Kidney epithelial cell (primary cell): ENCODE measurements around the gene ETNK1. TPM values are rescaled to one million over a fixed set of nuclear protein-coding genes. Genes with fewer than 3 reads are reported as not detected.
A peak's percentile ranks its signal among the peaks of the same experiment; 100 is the strongest.

Experiments
- DNase-seq: peaks from one replicate; pipeline ENCODE4 v3.0.0-alpha.2; 2010; ENCODE audit warnings: low read depth
- H3K27me3 ChIP-seq: 2 replicates; pipeline ENCODE4 v1.6.0; 2011; ENCODE audit warnings: low read length; ENCODE audit not compliant: control insufficient read depth, insufficient read depth
- H3K36me3 ChIP-seq: 2 replicates; pipeline ENCODE4 v1.5.1; 2011; ENCODE audit warnings: low read length; ENCODE audit not compliant: control insufficient read depth, insufficient read depth
- H3K4me3 ChIP-seq: 2 replicates; pipeline ENCODE4 v1.5.1; 2011; ENCODE audit warnings: low read depth, mild to moderate bottlenecking, control low read depth, low read length
- total RNA-seq: library from RNA; depleted of rRNA; stranded (reverse); fragments of >200 nt; gene quantifications from 2 replicates; pipeline ENCODE4 v1.2.3, GENCODE V29; 2015
- TF ChIP-seq, protein P1 (sequence below): IDR thresholded peaks from 2 replicates; pipeline ENCODE4 v1.5.1; 2011; ENCODE audit warnings: mild to moderate bottlenecking, moderate library complexity, low read length, control low read depth, inconsistent platforms; ENCODE audit not compliant: insufficient read depth, poor library complexity, severe bottlenecking

Gene ETNK1
- total RNA-seq, 1 donor from 2014 or later = 27.4 TPM

DNA sequence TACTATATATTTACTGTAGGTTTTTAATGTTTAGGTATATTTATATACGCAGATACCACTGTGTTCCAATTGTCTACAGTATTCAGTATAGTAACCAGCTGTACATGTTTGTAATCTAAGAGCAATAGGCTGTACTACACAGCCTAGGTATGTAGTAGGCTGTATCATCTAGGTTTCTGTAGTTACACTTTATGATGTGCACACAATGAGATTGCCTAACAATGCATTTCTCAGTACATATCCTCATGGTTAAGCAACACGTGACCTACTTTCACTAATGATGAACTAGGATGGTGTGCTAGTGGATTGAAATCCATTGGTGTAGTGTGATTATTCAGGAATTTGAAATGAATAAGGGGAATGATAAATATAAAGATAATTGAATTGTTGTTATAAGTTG is 77.7 kb downstream of the ETNK1 start:
- no peak for DNase-seq
- TF ChIP-seq, protein P1, sequence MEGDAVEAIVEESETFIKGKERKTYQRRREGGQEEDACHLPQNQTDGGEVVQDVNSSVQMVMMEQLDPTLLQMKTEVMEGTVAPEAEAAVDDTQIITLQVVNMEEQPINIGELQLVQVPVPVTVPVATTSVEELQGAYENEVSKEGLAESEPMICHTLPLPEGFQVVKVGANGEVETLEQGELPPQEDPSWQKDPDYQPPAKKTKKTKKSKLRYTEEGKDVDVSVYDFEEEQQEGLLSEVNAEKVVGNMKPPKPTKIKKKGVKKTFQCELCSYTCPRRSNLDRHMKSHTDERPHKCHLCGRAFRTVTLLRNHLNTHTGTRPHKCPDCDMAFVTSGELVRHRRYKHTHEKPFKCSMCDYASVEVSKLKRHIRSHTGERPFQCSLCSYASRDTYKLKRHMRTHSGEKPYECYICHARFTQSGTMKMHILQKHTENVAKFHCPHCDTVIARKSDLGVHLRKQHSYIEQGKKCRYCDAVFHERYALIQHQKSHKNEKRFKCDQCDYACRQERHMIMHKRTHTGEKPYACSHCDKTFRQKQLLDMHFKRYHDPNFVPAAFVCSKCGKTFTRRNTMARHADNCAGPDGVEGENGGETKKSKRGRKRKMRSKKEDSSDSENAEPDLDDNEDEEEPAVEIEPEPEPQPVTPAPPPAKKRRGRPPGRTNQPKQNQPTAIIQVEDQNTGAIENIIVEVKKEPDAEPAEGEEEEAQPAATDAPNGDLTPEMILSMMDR = no peak

DNA sequence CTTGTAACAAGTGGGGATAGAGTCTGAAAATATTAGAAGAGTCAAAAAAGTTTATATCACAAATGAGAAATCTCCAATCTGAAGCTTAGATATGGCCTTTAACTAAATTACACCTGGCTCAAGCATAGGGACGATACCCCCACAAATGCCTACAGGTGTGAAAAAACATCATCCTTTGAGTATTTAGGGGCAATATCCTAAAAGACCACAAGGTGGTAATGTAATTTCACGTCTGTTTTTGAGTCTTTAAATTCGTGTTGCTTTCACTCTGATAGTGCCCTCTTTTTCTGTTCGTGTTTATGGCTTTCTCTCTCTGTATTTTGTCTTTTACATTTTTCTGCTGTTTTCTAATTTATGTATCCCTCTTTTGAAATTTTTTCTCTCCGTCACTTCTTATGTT is 84.3 kb downstream of the ETNK1 start:
- DNase-seq = no peak

More for the DNA sequence above, 77.7 kb downstream of the ETNK1 start:
- Histone ChIP-seq H3K4me3 (no peak overlapping the region), H3K27me3 (no peaks in the 10 kb centered on the region), H3K36me3 (no peaks in the 10 kb centered on the region)

DNA sequence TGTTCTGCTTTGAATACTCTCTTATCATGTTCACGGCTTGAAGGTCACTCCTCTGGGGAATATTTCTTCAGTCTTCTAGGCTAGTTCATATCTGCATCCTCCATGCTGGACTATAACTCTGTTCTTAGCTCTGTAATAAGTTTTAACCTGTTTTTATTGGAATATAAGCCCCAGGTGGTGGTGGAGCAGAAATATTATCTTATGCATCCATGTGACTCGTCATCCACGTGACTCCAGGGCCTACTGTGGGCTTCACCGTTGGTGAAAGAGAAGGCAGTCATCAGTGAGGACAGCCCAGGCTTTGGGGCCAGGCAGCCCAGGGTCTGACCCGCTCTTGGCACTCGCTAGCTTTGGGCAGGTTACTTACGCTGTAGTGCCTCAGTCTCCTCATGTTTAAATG is 87.1 kb downstream of the ETNK1 start:
- H3K27me3 ChIP-seq = no peaks in the 10 kb centered on the region
- DNase-seq = no peak
- H3K4me3 ChIP-seq = no peak overlapping the region
- TF ChIP-seq, protein P1 = no peak
- no peaks in the 10 kb centered on the region for H3K36me3 ChIP-seq

More for the DNA sequence above, 84.3 kb downstream of the ETNK1 start:
- H3K4me3 ChIP-seq = no peak overlapping the region
- no peaks in the 10 kb centered on the region for H3K36me3 ChIP-seq
- TF ChIP-seq, protein P1 = peak; percentile 39
- H3K27me3 ChIP-seq = no peaks in the 10 kb centered on the region

DNA sequence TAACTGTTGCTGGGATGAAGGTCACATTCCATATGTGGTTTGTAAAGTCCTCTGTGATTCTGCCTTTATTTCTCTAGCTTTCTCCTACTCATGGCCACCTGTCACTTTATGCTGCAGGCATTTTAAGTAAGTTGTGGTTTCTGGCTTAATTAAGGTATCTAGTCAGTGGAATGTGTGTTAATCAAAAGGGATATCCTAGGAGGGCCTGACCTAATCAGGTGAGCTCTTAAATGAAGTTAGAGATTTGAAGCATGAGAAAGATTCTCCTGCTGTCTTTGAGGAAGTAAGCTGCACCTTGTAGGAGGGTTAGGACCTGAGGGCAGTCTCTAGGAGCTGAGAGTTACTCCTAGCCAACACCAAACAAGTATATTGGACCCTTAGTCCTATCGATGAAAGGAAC is 90.3 kb downstream of the ETNK1 start:
- H3K36me3 ChIP-seq = no peaks in the 10 kb centered on the region
- no peak overlapping the region for H3K4me3 ChIP-seq
- no peak for DNase-seq
- TF ChIP-seq, protein P1 = no peak
- no peaks in the 10 kb centered on the region for H3K27me3 ChIP-seq

DNA sequence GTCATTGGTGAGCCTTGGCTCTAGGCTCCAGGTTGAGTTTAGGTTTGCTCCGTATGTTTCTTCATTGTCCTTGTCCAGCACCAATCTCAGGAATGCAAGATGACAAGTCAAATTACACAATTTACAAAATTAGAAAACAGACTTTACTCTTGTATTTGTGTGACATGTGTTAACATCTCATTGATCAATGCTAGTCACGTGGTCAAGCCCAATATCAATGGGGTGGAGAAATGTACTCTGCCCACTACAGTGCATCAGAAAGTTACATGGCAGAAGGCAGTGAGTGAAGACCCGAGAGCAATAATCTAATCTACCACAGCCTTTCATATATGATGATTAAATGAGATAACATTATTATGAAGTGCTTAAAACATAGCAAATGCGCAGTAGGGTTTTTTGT is 94.8 kb downstream of the ETNK1 start:
- Histone ChIP-seq H3K36me3 (no peaks in the 10 kb centered on the region), H3K4me3 (no peak overlapping the region), H3K27me3 (no peaks in the 10 kb centered on the region)
- DNase-seq = no peak
- TF ChIP-seq, protein P1 = no peak

DNA sequence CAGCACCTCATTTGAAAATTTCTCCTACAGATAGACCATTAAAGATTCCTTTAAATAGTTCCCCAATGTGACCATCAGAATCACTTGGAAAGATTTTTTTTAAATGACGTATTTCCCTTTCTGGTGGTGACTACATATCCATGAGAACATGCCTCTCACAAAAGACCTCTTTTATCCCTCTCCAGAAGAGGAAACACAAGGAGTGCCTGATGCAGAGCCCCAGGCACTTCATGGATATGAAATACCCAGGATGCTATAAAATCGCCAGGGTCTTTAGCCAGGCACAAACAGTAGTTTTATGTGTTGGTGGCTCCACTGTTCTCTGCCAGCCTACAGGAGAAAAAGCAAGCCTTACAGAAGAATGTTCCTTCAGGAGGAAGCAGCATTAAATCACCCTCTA is 97.1 kb downstream of the ETNK1 start:
- no peak for DNase-seq
- no peaks in the 10 kb centered on the region for H3K27me3 ChIP-seq
- H3K36me3 ChIP-seq = no peaks in the 10 kb centered on the region
- TF ChIP-seq, protein P1 = no peak
- no peak overlapping the region for H3K4me3 ChIP-seq
